Ishikawa (cell line): ENCODE results near the gene PATE2.

ENCODE experiments used
- CEBPB ChIP-seq: IDR thresholded peaks from 2 replicates; pipeline ENCODE4 v1.6.1; 2012
- CREB1 ChIP-seq: IDR thresholded peaks from 2 replicates; pipeline ENCODE4 v1.6.1; 2012; ENCODE audit warnings: low read depth
- EGR1 ChIP-seq: IDR thresholded peaks from 2 replicates; pipeline ENCODE4 v1.6.1; 2012
- EP300 ChIP-seq: IDR thresholded peaks from 2 replicates; pipeline ENCODE4 v1.6.1; 2012; ENCODE audit warnings: borderline replicate concordance
- FOXM1 ChIP-seq: IDR thresholded peaks from 2 replicates; pipeline ENCODE4 v1.6.1; 2012; ENCODE audit warnings: low read depth, borderline replicate concordance
- NFIC ChIP-seq: IDR thresholded peaks from 2 replicates; pipeline ENCODE4 v1.6.1; 2012
- RAD21 ChIP-seq: IDR thresholded peaks from 2 replicates; pipeline ENCODE4 v1.6.1; 2012; ENCODE audit warnings: low read depth
- TAF1 ChIP-seq: IDR thresholded peaks from 2 replicates; pipeline ENCODE4 v1.6.1; 2012; ENCODE audit warnings: low read depth, mild to moderate bottlenecking
- TCF12 ChIP-seq: IDR thresholded peaks from 2 replicates; pipeline ENCODE4 v1.6.1; 2012; ENCODE audit warnings: low read depth
- TEAD4 ChIP-seq: IDR thresholded peaks from 2 replicates; pipeline ENCODE4 v1.6.1; 2012
- USF1 ChIP-seq: IDR thresholded peaks from 2 replicates; pipeline ENCODE4 v1.6.1; 2012
- YY1 ChIP-seq: IDR thresholded peaks from 2 replicates; pipeline ENCODE4 v1.6.1; 2012; ENCODE audit warnings: low read depth
- ZBTB7A ChIP-seq: IDR thresholded peaks from 2 replicates; pipeline ENCODE4 v1.6.1; 2012; ENCODE audit warnings: low read depth
- TF ChIP-seq, protein P1 (sequence below): IDR thresholded peaks from 2 replicates; pipeline ENCODE4 v1.6.1; 2012; ENCODE audit warnings: low read depth, mild to moderate bottlenecking
- TF ChIP-seq, protein P2 (sequence below): IDR thresholded peaks from 2 replicates; pipeline ENCODE4 v1.6.1; 2012

Gene PATE2

DNA sequence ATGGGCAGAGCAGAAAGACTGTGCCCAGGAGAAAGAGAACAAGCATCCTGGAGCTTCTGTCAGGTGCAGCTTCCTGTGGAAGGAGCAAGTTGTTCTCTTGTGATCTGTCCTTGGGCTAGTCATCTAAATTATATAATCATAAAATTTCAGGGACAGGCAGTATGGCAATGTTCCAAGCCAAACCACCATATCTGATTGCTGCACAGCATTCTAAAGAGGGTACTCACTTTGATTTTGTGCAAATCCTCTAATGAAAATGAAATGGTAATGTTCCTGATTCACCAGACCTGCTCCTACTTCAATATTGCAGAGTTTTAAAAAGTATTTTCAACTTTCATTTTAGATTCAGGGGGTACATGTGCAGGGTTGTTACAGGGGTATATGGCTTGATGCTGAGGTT is at the start of gene PATE2:
PATE2 (minus strand) TSS at position 101 of the 400 bp plus-strand sequence; CDS start at position 46, 55 bp downstream.
- no peak for TF ChIP-seq NFIC
- TF ChIP-seq TAF1 = no peak
- no peak for TF ChIP-seq CEBPB
- TF ChIP-seq TCF12 = no peak
- no peak for TF ChIP-seq ZBTB7A
- no peak for TF ChIP-seq RAD21
- TF ChIP-seq FOXM1 = no peak
- no peak for TF ChIP-seq USF1
- TF ChIP-seq EP300 = no peak
- TF ChIP-seq, protein P1, sequence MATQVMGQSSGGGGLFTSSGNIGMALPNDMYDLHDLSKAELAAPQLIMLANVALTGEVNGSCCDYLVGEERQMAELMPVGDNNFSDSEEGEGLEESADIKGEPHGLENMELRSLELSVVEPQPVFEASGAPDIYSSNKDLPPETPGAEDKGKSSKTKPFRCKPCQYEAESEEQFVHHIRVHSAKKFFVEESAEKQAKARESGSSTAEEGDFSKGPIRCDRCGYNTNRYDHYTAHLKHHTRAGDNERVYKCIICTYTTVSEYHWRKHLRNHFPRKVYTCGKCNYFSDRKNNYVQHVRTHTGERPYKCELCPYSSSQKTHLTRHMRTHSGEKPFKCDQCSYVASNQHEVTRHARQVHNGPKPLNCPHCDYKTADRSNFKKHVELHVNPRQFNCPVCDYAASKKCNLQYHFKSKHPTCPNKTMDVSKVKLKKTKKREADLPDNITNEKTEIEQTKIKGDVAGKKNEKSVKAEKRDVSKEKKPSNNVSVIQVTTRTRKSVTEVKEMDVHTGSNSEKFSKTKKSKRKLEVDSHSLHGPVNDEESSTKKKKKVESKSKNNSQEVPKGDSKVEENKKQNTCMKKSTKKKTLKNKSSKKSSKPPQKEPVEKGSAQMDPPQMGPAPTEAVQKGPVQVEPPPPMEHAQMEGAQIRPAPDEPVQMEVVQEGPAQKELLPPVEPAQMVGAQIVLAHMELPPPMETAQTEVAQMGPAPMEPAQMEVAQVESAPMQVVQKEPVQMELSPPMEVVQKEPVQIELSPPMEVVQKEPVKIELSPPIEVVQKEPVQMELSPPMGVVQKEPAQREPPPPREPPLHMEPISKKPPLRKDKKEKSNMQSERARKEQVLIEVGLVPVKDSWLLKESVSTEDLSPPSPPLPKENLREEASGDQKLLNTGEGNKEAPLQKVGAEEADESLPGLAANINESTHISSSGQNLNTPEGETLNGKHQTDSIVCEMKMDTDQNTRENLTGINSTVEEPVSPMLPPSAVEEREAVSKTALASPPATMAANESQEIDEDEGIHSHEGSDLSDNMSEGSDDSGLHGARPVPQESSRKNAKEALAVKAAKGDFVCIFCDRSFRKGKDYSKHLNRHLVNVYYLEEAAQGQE = no peak
- TF ChIP-seq EGR1 = no peak
- TF ChIP-seq YY1 = no peak
- no peak for TF ChIP-seq CREB1
- TF ChIP-seq TEAD4 = no peak
- TF ChIP-seq, protein P2, sequence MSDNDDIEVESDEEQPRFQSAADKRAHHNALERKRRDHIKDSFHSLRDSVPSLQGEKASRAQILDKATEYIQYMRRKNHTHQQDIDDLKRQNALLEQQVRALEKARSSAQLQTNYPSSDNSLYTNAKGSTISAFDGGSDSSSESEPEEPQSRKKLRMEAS = no peak

GRCh38 chr11:125807909-125808308 is 29.3 kb upstream of the PATE2 start:
- TF ChIP-seq ZBTB7A (no peak), EGR1 (no peak), USF1 (no peak), CREB1 (no peak), NFIC (no peak), RAD21 (no peak), EP300 (no peak), TCF12 (no peak), CEBPB (no peak)

- TF ChIP-seq YY1 = no peak
- TF ChIP-seq CEBPB = no peak
- TF ChIP-seq, protein P1 = no peak
- TF ChIP-seq FOXM1 = no peak
- no peak for TF ChIP-seq EP300
- TF ChIP-seq TAF1 = no peak
- no peak for TF ChIP-seq EGR1
- TF ChIP-seq ZBTB7A = no peak
- TF ChIP-seq NFIC = no peak
- TF ChIP-seq TCF12 = no peak
These were observed 23.8 kb upstream of the PATE2 start for GRCh38 chr11:125802387-125802786.

- TF ChIP-seq, protein P1 = peak; percentile 74
- TF ChIP-seq TCF12 = no peak
- no peak for TF ChIP-seq RAD21
- no peak for TF ChIP-seq CREB1
These were observed 21.2 kb upstream of the PATE2 start for GRCh38 chr11:125799808-125800207.

- TF ChIP-seq TEAD4 (no peak), ZBTB7A (no peak), TAF1 (no peak), CEBPB (no peak), TCF12 (no peak), FOXM1 (no peak), EGR1 (no peak), EP300 (no peak), CREB1 (no peak), NFIC (no peak), USF1 (no peak), YY1 (no peak), RAD21 (no peak)
- TF ChIP-seq, protein P2 = no peak
- TF ChIP-seq, protein P1 = no peak
These were observed 19.0 kb upstream of the PATE2 start for GRCh38 chr11:125797641-125798040.
